Measurements from ENCODE around the gene ATP5F1D.
"Not testable (repeated sequence)": the region's sequence is repeated elsewhere in the genome, so short reads cannot be mapped to it uniquely, and the experiment has no call there.

ATP5F1D gene

GRCh38 chr19:1241417-1242095 lies at the start of gene ATP5F1D:
ATP5F1D (plus strand) TSS chr19:1241751; CDS start chr19:1241851, 100 bp downstream.
- H3K27ac ChIP-seq = peak within 1 kb of the TSS; percentile 90
- TF ChIP-seq CTCF (conservative IDR thresholded peaks at IDR 0.05) = no peak

- H3K27ac ChIP-seq = no peak overlapping the region
- no peak for TF ChIP-seq CTCF (conservative IDR thresholded peaks at IDR 0.05)
Measured at GRCh38 chr19:1199531-1199930, 42.0 kb upstream of the ATP5F1D start.

- H3K27ac ChIP-seq = not testable (repeated sequence)
Measured at GRCh38 chr19:1200614-1201013, 40.9 kb upstream of the ATP5F1D start.

GRCh38 chr19:1205114-1206099 lies 36.1 kb upstream of the ATP5F1D start, which contains the start of gene STK11:
STK11 (plus strand) TSS chr19:1205778; CDS start chr19:1206914, 1,136 bp downstream.
- no peak for TF ChIP-seq CTCF (conservative IDR thresholded peaks at IDR 0.05)
- peak within 1 kb of the TSS; percentile 85 for H3K27ac ChIP-seq

GRCh38 chr19:1206150-1206863 lies 35.2 kb upstream of the ATP5F1D start:
- peak overlapping the region; percentile 85 for H3K27ac ChIP-seq
- TF ChIP-seq CTCF (conservative IDR thresholded peaks at IDR 0.05) = no peak

GRCh38 chr19:1206864-1207450 lies 34.6 kb upstream of the ATP5F1D start:
- peak overlapping the region; percentile 85 for H3K27ac ChIP-seq
- TF ChIP-seq CTCF (conservative IDR thresholded peaks at IDR 0.05) = no peak

- peak overlapping the region; percentile 85 for H3K27ac ChIP-seq
Measured at GRCh38 chr19:1208830-1209229, 32.7 kb upstream of the ATP5F1D start.

GRCh38 chr19:1210227-1210538 lies 31.4 kb upstream of the ATP5F1D start:
- no peak for TF ChIP-seq CTCF (conservative IDR thresholded peaks at IDR 0.05)
- H3K27ac ChIP-seq = peak overlapping the region; percentile 85
